A673 (cell line): Measurements from ENCODE around the gene TRIP13.

Experiments
- CTCF ChIP-seq: fragments of 300-800, 200-600 bp; sonication (generic); conservative IDR thresholded peaks from 2 replicates; pipeline ENCODE4 v1.5.1; 2017; ENCODE audit warnings: low read depth, mild to moderate bottlenecking, antibody characterized with exemption, low read length, moderate library complexity, mixed read lengths
- EZH2 ChIP-seq: fragments of 200-600 bp; sonication (generic); IDR thresholded peaks from 2 replicates; pipeline ENCODE4 v1.6.1; 2017; ENCODE audit warnings: borderline replicate concordance, low read depth, mild to moderate bottlenecking, mixed read lengths, antibody characterized with exemption, low read length; ENCODE audit not compliant: poor library complexity, severe bottlenecking

- TF ChIP-seq EZH2 (no peak), CTCF (no peak)
These were observed 14.6 kb upstream of the TRIP13 start for GRCh38 chr5:878125-878524.
